GM18502 (cell line): ENCODE results near the gene LAMP1.
"Not testable (repeated sequence)": the region's sequence is repeated elsewhere in the genome, so short reads cannot be mapped to it uniquely, and the experiment has no call there.

Source experiments
- ATAC-seq: cut with Tn5 transposase; IDR thresholded peaks from one replicate; pipeline ENCODE4 v1.9.1; 2021; ENCODE audit warnings: mild to moderate bottlenecking; ENCODE audit not compliant: unreplicated experiment, poor library complexity

LAMP1 gene, protein sequence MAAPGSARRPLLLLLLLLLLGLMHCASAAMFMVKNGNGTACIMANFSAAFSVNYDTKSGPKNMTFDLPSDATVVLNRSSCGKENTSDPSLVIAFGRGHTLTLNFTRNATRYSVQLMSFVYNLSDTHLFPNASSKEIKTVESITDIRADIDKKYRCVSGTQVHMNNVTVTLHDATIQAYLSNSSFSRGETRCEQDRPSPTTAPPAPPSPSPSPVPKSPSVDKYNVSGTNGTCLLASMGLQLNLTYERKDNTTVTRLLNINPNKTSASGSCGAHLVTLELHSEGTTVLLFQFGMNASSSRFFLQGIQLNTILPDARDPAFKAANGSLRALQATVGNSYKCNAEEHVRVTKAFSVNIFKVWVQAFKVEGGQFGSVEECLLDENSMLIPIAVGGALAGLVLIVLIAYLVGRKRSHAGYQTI

DNA sequence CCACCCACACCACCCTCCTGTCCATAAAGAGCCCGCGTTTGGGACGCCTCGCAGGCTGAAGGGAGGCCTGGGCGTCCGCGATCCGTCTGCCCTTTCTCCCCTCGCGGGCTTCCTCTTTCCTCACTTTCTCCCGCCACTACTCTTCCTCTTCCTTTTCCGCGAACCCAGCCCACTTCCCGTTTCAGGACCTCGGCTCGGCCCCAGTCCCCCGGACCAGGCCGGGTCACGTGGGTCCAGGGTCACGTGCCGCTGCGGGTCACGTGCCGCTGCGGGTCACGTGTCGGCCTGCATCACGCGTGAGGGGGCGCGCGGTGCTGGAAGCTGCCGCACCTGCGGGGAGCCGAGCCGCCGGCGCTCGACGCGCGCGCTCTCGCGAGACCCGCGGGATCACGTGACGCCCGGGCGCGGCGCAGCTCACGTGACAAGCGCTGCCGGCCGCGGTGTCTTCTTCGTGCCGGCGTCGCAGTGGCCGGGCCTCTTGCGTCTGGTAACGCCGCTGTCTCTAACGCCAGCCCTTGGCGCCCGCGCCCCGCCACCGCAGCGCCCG, at the start of gene LAMP1:
TSS of gene LAMP1 (plus strand) at position 417 of the 547 bp plus-strand sequence. CDS start 196 bp downstream, outside the sequence.
- peak; percentile 83 for ATAC-seq

DNA sequence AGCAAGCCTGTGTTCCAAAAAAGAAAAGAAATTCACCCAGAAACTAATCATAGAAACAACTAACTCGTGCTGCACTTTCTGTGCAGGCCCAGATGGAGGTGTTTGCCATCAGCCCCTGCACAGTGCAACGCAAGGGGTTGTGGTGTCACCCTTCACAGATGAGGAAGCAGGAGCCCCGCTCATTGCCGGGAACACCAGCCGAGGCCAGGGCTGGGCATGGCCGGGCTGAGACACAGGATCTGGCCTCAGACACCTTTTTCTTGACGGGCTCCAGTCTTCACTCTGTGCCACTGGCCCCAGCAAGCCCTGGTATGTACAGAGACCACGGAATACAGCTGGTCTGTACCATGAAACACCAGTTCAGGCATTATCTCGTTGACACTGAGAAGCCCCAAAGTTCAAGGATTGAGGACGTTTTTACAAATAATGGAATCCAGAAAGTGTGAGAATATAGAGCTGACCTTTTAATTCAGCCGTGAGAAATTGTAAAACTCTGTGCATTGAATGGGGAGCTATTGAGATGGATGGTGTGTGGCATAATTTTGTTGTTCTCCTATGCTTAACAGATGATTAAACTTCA, 44.4 kb upstream of the LAMP1 start:
- no peak for ATAC-seq

DNA sequence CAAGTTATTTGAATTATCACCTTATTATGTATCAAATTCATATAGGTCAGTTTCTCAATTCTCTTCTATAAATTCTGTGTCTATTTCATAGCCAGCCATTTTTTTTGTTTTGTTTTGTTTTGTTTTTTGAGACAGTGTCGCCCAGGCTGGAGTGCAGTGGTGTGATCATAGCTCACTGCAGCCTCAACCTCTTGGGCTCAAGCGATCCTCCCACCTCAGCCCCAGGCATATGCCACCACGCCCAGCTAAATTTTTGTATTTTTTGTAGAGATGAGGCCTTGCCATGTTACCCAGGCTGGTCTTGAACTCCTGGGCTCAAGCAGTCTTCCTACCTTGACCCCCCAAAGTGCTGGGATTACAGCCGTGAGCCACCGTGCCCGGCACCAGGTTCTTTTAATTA, 39.1 kb upstream of the LAMP1 start:
- not testable (repeated sequence) for ATAC-seq

DNA sequence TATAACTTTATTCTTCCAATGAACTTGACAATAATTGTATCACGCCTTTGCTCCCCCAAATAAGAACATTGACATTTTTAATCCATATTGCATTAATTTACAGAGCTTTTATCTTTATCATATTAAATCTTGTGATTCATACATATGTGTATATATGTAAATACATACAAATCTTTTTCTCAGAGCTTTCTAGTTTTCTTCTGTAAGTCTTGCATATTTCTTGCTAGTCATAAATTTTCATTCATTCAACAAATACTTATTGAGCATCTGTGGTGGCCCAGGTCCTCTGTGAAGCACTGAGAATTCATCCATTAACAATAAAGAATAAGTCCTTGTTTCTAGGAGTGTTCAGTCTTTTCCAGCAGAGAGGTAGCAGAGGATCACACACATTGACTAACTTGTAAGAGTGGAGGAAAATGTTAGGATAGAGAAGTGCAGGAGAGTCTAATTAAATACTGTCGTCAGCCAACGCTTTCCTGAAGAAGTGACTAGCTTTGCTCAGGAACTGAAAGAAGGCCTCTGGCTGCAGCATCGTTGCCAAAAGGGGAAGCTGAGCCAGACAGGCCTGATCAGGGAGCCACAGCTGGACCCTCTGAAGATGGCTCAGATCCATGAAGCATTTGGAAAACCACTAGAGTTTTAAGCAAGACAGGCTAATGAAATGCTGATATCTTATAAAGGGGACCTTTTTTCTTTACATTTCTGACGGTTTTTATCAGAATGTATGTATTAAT, 38.6 kb upstream of the LAMP1 start:
- no peak for ATAC-seq

DNA sequence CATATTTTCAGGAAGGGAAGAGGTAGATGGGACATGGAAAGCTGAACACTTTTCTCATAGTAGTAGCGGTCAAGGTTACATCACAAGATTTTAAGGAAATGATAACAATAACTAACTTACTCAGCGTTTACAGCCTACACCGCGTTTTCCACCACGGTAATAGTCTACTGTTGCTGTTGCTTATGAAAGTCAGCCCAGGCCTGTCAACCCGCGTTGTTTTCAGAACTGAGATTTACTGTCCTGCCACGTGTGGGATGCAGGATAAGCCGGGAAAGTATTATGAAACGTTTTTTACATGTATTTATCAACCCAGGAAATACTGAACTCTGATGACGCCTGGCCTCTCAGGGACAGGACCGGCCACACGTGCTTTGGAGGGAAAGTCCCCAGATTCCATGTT, 36.0 kb upstream of the LAMP1 start:
- no peak for ATAC-seq

DNA sequence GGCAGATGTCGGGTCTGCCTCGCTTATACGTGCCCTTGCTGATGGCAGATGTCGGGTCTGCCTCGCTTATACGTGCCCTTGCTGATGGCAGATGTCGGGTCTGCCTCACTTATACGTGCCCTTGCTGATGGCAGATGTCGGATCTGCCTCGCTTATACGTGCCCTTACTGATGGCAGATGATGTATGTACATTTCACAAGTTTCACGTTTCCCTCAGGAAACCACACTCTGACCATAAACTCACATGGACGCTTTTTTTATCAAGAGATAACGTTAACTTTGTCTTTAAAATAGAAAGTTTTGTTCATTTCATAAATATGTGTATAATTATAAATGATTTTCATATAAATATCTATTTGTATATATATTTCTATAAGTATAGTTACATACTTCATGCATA, 34.0 kb upstream of the LAMP1 start:
- ATAC-seq = not testable (repeated sequence)

DNA sequence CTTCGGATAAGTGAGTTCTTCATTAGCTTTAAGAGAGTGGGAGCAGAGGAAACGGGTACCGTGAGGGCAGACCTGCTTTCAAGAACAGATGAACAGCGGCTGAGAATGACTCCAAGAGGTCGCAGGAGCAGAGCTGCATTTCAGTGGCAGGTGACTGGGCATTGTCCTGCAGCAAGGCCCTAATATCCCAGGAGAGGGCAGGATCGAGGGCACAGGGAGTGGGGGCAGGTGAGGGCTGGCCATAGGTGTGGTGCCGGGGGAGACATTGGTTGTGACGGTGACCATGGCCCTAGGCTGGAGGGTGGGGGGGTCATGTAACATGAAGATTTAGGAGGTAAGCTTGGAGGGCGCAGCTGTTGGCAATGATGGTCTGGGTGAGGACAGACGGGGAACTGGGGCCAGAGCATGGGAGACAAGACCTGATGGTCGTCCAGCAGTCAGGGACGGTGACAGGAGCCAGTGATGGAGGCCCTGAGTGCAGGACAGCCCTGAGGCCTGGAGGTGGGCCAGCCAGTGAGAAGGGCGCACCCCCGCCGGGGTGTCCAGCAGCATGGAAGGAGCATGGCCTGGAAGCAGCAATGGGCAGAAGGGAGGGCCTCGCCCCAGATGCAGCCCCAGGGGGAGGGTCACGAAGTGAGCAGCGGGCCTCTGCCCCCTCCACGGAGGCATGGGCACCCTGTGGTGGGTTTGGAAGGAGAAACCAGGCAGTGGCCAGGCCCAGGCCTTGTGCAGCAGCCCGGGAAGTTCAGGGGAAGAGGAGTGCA, 29.2 kb upstream of the LAMP1 start:
- no peak for ATAC-seq

DNA sequence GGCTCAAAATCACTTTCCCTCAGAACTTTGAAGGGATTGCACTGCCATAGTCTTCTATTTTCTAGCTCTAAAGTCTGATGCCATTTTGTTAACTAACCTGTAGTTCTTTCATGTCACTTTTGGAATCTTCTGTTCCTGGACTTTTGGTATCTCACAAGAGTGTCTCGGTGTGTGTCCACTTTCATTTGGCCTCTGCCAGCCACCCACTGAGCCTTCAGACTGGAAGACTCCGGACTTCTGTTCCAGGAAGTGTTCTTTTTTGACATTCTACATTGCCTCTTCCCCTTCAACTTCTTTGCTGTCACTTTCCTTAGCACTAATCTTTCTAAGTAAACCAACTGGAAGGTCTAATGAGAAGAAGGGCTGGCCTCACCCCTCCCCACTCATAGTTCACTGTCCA, 25.0 kb upstream of the LAMP1 start:
- ATAC-seq = no peak

DNA sequence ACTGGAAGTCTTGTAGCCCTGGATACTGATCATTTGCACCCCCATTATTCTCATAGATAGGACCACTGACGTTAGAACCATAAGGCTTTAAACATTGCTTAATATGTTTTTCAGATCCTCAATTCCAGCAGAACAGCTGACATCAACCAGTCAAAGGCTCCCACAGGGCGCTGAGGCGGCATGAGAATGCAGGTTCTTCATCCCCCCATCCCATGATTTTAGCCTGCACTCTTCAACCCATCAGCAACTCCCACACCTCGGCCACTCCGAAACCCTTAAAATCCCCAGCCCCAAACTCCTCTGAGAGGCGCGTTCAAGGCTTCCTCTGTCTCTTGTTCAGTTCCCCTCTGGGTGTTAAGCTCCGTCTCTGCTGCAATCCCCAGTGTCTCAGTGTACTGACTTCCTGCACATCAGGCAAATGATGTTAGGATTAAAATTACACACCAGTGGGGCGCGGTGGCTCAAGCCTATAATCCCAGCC, 24.3 kb upstream of the LAMP1 start:
- ATAC-seq = no peak

DNA sequence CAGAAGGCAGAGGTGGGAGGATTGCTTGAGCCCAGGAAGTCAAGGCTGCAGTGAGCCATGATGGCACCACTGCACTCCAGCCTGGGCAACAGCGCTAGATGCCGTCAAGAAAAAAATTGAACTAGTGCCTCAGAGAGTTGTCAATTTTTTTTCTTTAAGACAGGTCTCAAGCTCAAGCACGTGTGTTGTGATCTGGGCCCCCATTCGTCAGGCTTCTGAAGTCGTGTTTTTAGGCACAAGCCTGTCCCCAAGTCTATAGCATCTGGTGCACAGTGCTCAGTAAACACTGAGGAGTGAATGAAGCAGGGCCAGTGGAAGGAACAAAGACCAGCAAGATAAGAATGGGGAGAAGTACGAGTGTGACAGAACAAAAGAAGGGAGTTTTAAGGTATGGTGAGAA, 23.7 kb upstream of the LAMP1 start:
- no peak for ATAC-seq

DNA sequence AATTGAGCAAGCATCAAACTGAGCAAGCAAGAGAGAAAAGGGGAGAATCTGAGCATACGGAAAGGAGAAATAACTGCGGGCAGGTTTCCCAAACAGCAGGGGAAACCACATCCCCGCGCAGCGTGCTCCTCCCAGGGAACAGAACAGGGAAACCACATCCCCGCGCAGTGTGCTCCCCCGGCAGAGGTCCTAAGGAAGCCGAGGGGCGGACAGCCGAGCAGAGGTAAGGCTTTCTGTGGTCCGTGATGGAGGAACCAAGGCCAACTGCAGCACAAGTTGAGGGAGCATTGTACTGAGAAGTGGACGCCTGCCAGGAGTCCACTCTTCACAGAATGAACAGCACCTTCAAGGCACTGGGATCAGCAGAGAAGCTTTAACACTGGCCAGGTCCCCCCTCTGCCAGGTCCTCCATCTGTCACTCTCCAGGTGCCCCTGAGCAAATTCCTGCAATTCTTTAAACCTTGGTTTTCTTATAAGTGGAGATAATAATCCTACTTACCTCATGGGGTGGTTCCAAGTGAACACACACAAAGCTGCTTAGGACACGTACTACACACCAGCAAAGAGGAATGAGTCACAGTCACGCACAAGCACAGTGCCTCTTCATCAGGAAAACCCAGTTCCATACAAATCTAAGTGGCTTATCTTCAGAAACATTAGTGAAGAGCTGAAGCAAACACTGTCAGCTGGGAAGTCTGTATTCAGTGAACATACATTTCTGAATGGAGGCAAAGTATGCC, 23.0 kb upstream of the LAMP1 start:
- ATAC-seq = no peak

DNA sequence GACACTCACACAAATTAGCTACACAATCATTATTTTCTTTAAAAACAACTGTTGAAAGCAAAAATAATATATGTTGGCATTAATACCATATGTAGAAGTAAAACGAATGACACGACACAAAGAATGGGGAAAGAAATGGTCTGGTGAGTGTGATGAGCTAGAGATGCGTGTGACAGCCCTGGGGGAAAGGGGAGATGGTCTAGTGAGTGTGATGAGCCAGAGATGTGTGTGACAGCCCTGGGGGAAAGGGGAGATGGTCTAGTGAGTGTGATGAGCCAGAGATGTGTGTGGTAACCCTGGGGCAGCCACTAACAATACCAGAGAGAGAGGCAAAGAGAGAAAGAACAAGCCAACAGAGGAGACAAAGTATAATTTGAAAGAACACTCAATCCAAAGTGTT, 22.3 kb upstream of the LAMP1 start:
- no peak for ATAC-seq

DNA sequence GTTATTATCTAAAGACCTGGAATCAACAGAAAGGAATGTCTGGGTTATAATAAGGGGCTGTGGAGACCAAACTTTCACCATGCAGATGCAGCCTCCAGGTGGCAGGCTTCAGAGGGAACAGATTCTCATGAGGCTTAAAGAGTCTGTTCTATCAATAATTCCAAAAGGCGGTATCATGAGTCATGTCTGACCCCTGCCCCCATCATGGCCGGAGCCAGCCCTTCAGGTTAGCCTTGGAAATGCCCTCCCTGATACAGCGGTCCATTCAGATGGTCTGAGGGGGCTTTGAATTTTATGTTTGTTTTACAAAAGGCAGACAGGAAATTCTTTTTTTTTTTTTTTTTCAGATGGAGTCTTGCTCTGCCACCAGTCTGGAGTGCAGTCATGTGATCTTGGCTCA, 21.7 kb upstream of the LAMP1 start:
- peak; percentile 69 for ATAC-seq

DNA sequence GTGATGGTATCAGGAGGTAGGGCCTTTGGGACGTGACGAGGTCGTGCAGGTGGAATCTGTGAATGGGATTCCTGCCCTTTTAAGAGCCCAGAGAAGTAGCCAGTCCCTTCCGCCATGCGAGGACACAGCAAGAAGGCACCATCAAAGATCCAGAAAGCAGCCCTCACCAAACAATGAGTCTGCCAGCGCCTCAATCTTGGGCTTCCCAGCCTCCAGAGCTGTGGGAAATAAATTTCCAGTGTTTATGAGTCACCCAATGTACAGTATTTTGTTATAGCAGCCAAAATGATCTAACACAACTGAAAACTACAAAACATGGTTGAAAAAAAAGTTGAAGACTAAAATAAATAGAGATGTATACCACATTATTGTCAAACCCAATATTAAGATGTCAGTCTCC, 16.9 kb upstream of the LAMP1 start:
- ATAC-seq = no peak

DNA sequence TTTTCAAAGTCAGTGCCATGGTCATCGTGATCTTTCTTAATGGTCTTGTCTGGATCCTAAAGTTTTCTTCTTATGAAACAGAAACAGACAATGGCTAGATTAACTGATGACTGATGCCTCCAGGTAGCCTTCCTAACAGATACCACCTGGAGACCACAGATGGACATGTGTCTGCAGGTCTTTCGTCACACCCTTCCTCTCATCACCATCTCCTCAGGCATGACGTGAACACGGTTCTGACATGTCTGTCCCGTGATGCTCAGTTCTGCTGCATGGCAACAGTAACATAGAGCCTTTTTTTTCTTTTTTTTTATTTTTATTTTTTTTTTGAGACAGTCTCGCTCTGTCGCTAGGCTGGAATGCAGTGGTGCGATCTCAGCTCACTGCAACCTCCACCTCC, 13.1 kb upstream of the LAMP1 start:
- ATAC-seq = no peak

DNA sequence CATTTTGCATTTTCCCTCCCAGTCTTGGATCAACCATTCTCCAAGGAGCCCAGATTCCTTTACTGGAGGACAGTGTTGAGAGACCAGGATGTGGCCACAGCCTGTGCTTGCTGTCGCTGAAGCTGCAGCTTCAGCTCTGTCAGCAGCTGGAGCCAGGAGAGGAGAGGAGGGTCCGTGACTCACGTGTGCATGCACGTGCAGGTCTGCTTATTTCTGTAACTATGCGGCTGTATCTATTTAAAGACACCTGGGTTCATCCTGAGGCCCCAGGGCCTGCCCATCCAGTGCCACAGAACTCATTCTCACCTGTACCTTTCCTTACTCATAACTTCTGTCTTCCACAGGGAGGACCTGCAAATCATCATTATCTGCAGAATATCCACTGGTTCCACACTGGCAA, 8.2 kb upstream of the LAMP1 start:
- ATAC-seq = no peak

DNA sequence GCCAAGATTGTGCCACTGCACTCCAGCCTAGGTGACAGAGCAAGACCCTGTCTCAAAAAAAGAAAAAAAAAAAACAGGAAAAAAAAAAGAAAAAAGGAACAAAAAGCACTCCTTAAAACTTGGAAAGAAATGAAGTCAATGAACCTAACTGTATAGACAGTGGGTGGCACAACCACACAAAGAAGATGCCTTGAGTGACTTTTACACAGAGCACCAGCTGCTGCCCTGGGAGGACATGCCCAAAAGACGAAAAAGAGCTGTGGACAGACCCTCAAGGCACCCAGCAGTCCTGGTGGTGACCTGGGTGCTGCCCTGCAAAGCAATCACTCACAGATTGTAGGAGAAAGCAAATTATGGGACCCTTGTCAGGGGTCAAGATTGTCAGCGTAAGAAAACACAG, 5.9 kb upstream of the LAMP1 start:
- no peak for ATAC-seq

DNA sequence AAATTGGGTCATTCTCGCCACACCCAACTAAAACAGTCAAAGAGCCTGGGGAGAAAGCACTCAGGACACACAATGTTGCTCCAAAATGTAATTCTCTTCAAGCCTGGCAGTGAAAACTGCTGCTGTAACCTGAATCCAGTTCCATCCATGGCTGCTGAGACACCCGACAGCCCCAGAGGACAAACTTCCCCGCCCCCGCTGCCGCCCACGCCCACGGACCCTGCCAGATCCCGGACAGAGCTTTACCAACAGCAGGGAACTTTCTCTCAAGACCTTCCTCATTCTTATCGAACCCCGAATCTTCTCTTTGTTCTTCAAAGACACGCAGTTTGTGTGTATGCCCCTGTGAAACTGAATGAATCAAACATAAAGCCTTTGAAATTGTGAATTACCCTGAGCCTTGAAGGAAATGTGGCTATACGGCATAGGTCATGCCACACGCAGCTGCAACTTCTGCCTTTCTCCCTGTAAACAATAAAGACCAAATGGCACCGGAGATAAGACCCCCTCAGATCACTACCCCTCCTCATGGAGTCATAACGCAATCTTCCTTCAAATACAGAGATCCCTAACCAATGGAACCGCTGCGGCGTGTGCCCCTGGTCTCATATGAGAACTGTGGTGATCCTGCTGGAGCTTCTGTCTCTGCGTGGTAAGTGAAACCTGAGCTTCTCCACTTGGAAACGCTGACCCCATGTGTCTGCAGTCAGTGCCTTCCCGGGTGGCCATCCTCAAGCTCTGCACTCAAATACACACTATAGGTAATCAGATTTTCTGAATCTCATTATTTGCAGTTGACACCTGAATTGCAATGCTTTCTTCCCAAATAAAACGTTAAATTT, 4.8 kb upstream of the LAMP1 start:
- ATAC-seq = no peak

DNA sequence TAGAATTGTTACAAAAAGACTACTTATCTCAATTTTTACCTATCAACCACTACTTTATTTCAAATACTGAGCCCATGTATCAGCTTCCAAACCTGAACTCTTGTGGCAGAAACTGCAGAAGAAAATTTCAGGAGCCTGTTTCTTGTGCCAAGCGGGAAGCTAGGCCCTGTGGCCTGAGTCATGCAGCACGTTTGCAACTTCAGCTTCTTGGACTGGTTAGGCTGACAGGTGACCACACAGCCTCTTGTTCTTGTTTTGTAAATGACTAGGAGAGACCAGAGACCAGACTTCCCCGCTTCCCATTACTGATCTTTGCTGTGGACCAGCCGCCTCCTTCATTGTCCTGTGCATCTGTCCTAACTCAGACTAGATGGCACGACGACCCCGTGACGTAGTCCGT, 3.4 kb upstream of the LAMP1 start:
- ATAC-seq = no peak
